PC-9 (cell line): Measurements from ENCODE around the gene SLC25A42. TPM values are rescaled to one million over a fixed set of nuclear protein-coding genes. Genes with fewer than 3 reads are reported as not detected.

Experiments
- BruUV-seq: library from RNA; stranded (reverse); fragments of 400-500 nt; replicated peaks from 2 replicates; lab custom pipeline; 2021; lab: Mats Ljungman, UMichigan
- CTCF ChIA-PET: fragments of 300-600 bp; sonication (Branson Sonifier 250); formaldehyde crosslinking; loops from one replicate; lab custom pipeline; 2022; ENCODE audit warnings: antibody characterized with exemption; lab: Charles Lee
- POLR2A ChIA-PET: fragments of 300-600 bp; sonication (Branson Sonifier 250); formaldehyde crosslinking; loops from one replicate; lab custom pipeline; 2022; ENCODE audit warnings: antibody characterized with exemption; ENCODE audit not compliant: unreplicated experiment; lab: Charles Lee
- DNase-seq, 2 experiments: peaks; one replicate each; pipeline versions ENCODE4 v3.0.0 to v3.0.0-alpha.2; 2015 to 2022; ENCODE audit warnings: mixed read lengths in 1 of 2
- H2AFZ ChIP-seq: fragments of 200-600 bp; sonication (generic); 2 replicates; pipeline ENCODE4 v1.8.1; 2017; ENCODE audit warnings: antibody characterized with exemption
- H3F3A ChIP-seq: fragments of 200-600 bp; sonication (generic); 2 replicates; pipeline ENCODE4 v1.8.1; 2017; ENCODE audit warnings: antibody characterized with exemption, mild to moderate bottlenecking, low read depth; ENCODE audit not compliant: insufficient read depth
- H3K27ac ChIP-seq: fragments of 200-600 bp; sonication (generic); 2 replicates; pipeline ENCODE4 v1.6.1; 2016; ENCODE audit warnings: mixed run types
- H3K27me3 ChIP-seq: fragments of 200-600 bp; sonication (generic); 2 replicates; pipeline ENCODE4 v1.6.1; 2016; ENCODE audit warnings: low read depth, mixed run types; ENCODE audit not compliant: insufficient read depth
- H3K36me3 ChIP-seq: fragments of 200-600 bp; sonication (generic); 2 replicates; pipeline ENCODE4 v1.6.1; 2016; ENCODE audit warnings: low read depth, mixed run types
- H3K4me1 ChIP-seq: fragments of 200-600 bp; sonication (generic); replicated peaks from 2 replicates; pipeline ENCODE4 v1.6.1; 2016; ENCODE audit warnings: mixed run types; ENCODE audit not compliant: insufficient read depth
- H3K4me2 ChIP-seq: fragments of 200-600 bp; sonication (generic); 2 replicates; pipeline ENCODE4 v1.6.1; 2017; ENCODE audit warnings: mixed run types
- H3K4me3 ChIP-seq: fragments of 200-600 bp; sonication (generic); 2 replicates; pipeline ENCODE4 v1.6.1; 2016; ENCODE audit warnings: mixed run types
- H3K79me2 ChIP-seq: fragments of 200-600 bp; sonication (generic); 2 replicates; pipeline ENCODE4 v1.6.1; 2017; ENCODE audit warnings: low read depth, mixed run types
- H3K9me2 ChIP-seq: fragments of 200-600 bp; sonication (generic); 2 replicates; pipeline ENCODE4 v1.8.1; 2017; ENCODE audit warnings: mild to moderate bottlenecking; ENCODE audit not compliant: insufficient read depth
- H3K9me3 ChIP-seq: fragments of 200-600 bp; sonication (generic); 2 replicates; pipeline ENCODE4 v1.8.1; 2016; ENCODE audit warnings: low read depth; ENCODE audit not compliant: insufficient read depth
- H4K20me1 ChIP-seq: fragments of 200-600 bp; sonication (generic); 2 replicates; pipeline ENCODE4 v1.8.1; 2017; ENCODE audit not compliant: insufficient read depth
- CTCF ChIP-seq: fragments of 200-600 bp; sonication (generic); conservative IDR thresholded peaks from 2 replicates; pipeline ENCODE4 v1.6.1; 2017; ENCODE audit warnings: mixed run types, antibody characterized with exemption, mild to moderate bottlenecking, moderate library complexity
- EZH2 ChIP-seq: fragments of 200-600 bp; sonication (generic); IDR thresholded peaks from 2 replicates; pipeline ENCODE4 v1.8.0; 2017; ENCODE audit warnings: antibody characterized with exemption, low read depth
- intact Hi-C: fragments of 100-400 bp; cut with micrococcal nuclease; formaldehyde crosslinking; loops from one replicate; pipeline ENCODE4 v1.10.0; 2022; ENCODE audit not compliant: unreplicated experiment
- total RNA-seq: library from RNA; stranded (reverse); gene quantifications from 2 replicates; pipeline ENCODE4 v1.2.3, GENCODE V29; 2021

The SLC25A42 gene
- total RNA-seq, 1 experiment from 2014 or later = 6.9 TPM

GRCh38 chr19:19025861-19026260, 37.9 kb upstream of the SLC25A42 start:
- ChIA-PET CTCF (no interaction called here), POLR2A (no interaction called here)
- no TSS peak for BruUV-seq
- no peak for DNase-seq
- Histone ChIP-seq H3F3A (peaks cover 14% of the 10 kb centered on the region; the same call in 1 of the 2 replicates), H3K9me2 (no peaks in the 10 kb centered on the region), H4K20me1 (peaks cover 42% of the 10 kb centered on the region), H3K4me1 (no peaks in the 10 kb centered on the region), H3K9me3 (no peaks in the 10 kb centered on the region), H3K4me2 (no peak overlapping the region), H3K27ac (no peak overlapping the region), H3K4me3 (no peak overlapping the region), H3K36me3 (peaks cover 23% of the 10 kb centered on the region), H3K79me2 (peaks cover 31% of the 10 kb centered on the region), H3K27me3 (no peaks in the 10 kb centered on the region), H2AFZ (no peak overlapping the region)
- intact Hi-C loops = no loop called here
- TF ChIP-seq EZH2 (no peak), CTCF (no peak)

- H3K9me3 ChIP-seq = no peaks in the 10 kb centered on the region
- no peaks in the 10 kb centered on the region for H3K4me1 ChIP-seq
- H3K36me3 ChIP-seq = peaks cover 25% of the 10 kb centered on the region
- no peak for TF ChIP-seq EZH2
- TF ChIP-seq CTCF = no peak; the same call in 1 of the 2 replicates
- CTCF ChIA-PET = no interaction called here
- DNase-seq = no peak
- no peak overlapping the region for H2AFZ ChIP-seq
- peaks cover 37% of the 10 kb centered on the region for H4K20me1 ChIP-seq
- H3K79me2 ChIP-seq = peaks cover 37% of the 10 kb centered on the region
- no peak overlapping the region for H3K4me3 ChIP-seq
- intact Hi-C loops = no loop called here
- POLR2A ChIA-PET = no interaction called here
- peaks cover 11% of the 10 kb centered on the region; the same call in 1 of the 2 replicates for H3F3A ChIP-seq
- no peak overlapping the region for H3K4me2 ChIP-seq
- no TSS peak for BruUV-seq
- H3K27ac ChIP-seq = no peak overlapping the region
- H3K9me2 ChIP-seq = no peaks in the 10 kb centered on the region
- H3K27me3 ChIP-seq = no peaks in the 10 kb centered on the region
Measured at GRCh38 chr19:19026299-19026971, 37.4 kb upstream of the SLC25A42 start.

DNA sequence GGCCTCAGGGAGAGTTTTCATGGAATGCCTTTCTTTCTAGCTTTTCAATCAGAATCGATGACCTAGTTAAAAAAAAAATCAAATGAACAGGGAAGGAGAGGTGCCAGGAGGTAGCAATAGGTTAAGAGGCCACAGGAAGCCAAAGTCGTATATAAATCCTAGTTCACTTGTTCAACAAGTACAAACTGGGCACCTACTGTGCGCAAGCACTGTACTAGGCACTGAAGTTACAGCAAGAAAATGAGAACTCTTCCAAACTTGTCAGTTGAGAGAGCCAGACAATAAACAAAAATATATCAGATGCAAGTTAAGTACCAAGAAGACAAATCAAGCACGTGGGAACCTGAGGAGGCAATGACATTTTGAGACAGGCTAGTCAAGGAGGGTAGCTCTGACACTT, 36.6 kb upstream of the SLC25A42 start:
- TF ChIP-seq CTCF = no peak
- no peak for TF ChIP-seq EZH2
- Histone ChIP-seq H3K36me3 (peaks cover 25% of the 10 kb centered on the region), H4K20me1 (peaks cover 30% of the 10 kb centered on the region), H3K79me2 (peaks cover 43% of the 10 kb centered on the region), H2AFZ (no peak overlapping the region), H3K4me1 (peaks cover 5% of the 10 kb centered on the region; the same call in 1 of the 2 replicates), H3K4me2 (no peak overlapping the region), H3K9me3 (no peaks in the 10 kb centered on the region), H3K27ac (no peak overlapping the region), H3K9me2 (no peaks in the 10 kb centered on the region), H3K27me3 (no peaks in the 10 kb centered on the region), H3K4me3 (no peak overlapping the region), H3F3A (peaks cover 17% of the 10 kb centered on the region; the same call in 1 of the 2 replicates)
- ChIA-PET POLR2A (no interaction called here), CTCF (no interaction called here)
- no TSS peak for BruUV-seq
- no peak for DNase-seq
- intact Hi-C loops = no loop called here
